Activated CD4-positive, alpha-beta T cell treated with anti-CD3 and anti-CD28 coated beads for 24 hours (primary cell): Measurements from ENCODE around the gene DPH7.
"Not testable (repeated sequence)": the region's sequence is repeated elsewhere in the genome, so short reads cannot be mapped to it uniquely, and the experiment has no call there.

Source experiments
- DNase-seq, 2 donors: peaks; one replicate each; pipeline ENCODE4 v3.0.0-alpha.2; 2020; ENCODE audit warnings: low read depth in 2 of 2

Gene DPH7

GRCh38 chr9:137606005-137606621 lies 27.4 kb upstream of the DPH7 start:
- DNase-seq = no peak

- DNase-seq = peak; percentile 86 to 90
Observed at GRCh38 chr9:137605121-137606004, 26.6 kb upstream of the DPH7 start, which contains the start of gene ARRDC1. ARRDC1 (plus strand) TSS chr9:137605686; CDS start chr9:137605718, 32 bp downstream.

DNA sequence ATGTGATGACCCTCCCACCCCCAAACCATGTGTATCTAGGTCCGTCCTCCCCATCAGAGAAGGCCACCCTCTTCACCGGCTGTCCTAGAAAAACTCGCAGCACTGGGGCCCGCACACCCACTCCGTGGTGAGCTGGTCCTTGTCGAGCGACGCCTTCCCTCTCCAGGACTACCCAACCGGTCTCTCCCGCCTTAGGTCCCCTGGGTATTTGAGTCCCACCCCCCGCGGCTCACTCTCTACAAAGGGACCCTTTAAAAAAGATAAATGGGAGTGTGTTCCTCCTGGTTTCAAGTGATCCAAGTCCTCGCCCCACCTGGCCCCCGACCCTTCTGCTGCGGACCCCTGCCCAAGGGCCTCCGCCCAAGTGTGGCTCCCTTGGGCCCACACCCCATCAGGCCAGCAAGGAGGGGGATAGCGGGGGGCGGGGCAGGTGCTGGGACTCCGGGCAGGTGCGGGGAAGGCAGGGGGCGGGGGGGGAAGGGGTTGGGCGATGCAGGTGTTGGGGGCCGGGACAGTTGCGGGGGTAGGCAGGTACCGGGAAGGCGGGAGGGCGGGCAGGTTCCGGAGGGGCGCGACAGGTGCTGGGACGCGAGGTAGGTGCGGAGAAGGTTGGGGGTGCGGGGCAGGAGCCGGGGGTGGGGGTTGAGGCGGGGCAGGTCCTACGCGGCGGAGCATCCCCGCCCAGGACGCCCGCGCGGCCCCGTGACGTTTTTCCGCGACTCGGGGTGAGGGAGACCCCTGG lies 25.8 kb upstream of the DPH7 start:
- no peak for DNase-seq

DNA sequence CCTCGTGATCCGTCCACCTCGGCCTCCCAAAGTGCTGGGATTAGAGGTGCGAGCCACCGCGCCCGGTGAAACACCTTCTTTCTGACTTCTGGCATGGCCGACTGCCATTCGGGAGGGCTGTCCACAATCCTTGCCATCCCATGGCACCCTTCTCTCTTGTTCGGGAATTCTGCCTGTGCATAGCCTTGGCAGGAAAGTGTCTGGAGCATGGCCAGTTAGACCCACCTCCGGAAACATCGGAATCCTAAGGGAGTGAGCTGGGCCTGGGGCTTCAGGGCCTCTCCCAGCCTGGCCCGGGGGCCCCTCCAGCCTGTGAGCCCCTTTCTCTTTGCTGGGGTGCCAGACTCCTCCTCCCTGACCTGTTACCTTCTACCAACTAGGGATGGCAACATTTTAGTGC lies 25.2 kb upstream of the DPH7 start:
- no peak for DNase-seq

- DNase-seq = no peak
Observed at GRCh38 chr9:137602661-137603060, 23.9 kb upstream of the DPH7 start.

GRCh38 chr9:137598943-137599342 lies 20.2 kb upstream of the DPH7 start:
- no peak for DNase-seq

DNA sequence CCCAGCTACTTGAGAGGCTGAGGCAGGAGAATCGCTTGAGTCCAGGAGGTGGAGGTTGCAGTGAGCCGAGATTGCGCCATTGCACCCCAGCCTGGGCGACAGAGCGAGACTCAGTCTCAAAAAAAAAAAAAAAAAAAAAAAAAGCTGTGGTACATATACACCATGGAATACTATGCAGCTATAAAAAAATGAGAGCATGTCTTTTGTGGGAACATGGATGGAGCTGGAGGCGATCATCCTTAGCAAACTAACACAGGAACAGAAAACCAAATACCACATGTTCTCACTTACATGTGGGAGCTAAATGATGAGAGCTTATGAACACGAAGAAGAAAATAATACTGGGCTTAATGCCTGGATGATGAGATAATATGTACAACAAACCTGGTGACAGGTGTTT lies 17.9 kb upstream of the DPH7 start:
- not testable (repeated sequence) for DNase-seq

DNA sequence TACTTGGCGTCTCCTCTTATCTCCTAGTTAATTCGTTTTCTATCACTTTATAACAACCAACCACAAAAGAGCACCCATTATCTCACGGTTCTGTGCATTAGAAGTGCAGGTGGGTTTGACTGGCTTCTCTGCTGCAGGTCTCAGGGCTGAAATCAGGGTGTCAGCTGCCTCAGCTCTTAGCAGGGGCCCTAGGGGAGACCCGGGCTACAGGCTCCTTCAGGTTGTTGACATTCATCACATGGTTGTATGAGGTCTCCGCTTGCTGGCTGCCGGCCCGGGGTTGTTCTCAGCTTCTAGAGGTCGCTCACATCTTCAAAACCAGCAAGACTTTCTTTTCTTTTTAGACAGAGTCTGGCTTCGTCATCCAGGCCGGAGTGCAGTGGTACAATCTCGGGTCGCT lies 14.5 kb upstream of the DPH7 start:
- DNase-seq = no peak

GRCh38 chr9:137592767-137593166 lies 14.0 kb upstream of the DPH7 start:
- no peak for DNase-seq

- DNase-seq = peak; percentile 82 to 88
Observed at GRCh38 chr9:137590469-137591383, 12.0 kb upstream of the DPH7 start, which contains the start of gene ZMYND19. ZMYND19 (minus strand) TSS chr9:137590512; CDS start chr9:137590263, 249 bp downstream.

GRCh38 chr9:137590123-137590468 lies 11.4 kb upstream of the DPH7 start:
- no peak for DNase-seq

DNA sequence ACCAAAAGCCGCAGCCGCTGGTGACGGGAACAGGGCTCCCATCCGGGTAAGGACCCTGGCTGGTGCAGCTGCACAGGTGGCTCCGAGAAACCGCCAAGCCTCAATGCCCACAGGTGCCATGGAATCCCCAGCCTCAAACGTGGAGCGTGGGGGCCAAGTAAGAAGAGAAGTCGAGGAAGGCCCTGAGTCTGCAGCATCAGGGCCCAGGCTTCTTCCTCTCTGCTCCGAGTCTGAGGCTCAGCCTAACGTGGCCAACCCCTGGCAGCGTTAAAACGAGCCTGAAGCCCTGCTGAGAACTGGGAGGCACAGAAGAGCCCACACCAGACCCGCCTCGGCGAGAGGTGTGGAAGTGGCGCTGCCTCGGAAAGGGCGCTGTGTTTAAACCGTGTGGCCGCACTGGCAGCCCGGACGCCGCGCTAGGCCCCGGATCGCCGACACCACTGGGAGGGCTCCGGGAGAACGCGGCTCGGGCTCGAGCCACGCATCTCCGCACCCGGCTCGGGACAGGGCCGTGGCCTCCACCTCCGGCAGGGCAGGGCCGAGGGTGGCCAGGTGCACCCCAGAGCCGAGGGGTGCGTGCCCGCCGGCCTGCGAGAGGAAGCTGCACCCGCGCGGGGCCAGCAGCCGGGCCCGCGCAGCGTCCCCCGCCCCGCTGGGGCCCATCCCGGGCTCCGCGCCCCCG lies 10.9 kb upstream of the DPH7 start:
- DNase-seq = no peak

DNA sequence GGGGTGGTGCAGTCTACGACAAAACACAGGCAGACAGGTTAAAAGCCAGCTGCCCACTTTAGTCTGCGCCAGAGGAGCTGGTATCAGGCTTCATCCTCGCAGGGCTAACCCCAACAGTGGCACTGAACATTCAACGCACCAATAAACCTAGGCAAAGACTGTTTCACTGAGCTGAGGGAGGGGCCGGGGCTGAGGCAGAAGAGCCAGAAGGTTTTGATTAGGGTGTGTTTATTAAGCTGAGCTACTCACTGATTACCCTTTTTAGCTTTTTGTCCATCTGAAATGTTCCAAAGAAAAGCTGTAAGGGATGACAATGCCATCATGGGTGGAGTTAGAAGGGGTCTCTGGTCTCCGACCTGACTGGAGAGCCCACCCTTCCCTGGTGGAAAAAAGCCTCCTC lies 10.2 kb upstream of the DPH7 start:
- no peak for DNase-seq

DNA sequence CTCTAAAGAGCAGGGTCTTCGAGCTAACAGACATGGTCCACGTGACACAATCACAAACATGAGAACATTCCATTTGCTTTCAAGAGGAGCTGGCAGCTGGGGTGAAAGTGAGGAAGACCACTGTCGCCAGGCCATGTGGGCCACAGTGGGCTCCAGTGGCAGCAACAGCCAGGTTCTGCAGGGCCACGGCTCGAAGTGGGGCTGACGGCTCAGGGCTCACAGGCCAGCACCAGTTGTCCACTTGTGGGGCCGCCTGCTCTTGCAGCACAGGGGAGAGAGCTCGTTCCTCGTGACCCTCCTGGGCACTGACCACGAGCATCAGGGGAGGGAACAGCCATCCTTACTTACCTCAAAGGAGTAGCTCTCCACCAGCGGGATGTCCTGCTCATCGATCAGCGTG lies 9.6 kb upstream of the DPH7 start:
- DNase-seq = no peak

- DNase-seq = no peak
Observed at GRCh38 chr9:137586854-137587253, 8.1 kb upstream of the DPH7 start.

DNA sequence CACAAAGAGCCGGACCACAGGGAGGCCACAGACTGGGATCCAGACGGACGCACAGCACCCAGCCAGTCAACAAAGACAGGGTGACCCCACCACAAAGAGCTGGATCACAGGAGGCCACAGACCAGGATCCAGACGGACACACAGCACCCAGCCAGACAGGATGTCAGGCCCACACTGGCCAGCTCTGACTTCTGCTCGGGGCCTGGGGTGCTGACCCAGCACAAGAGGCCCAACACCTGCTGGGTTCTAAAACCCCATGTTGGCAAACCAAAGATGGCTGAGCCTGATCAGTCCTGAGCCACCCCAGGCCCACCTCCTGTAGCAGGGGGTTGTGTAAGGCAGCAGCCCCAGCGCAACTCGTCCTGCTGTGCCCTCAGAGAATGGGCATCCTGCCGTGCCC lies 5.2 kb upstream of the DPH7 start:
- DNase-seq = no peak

GRCh38 chr9:137583347-137583746 lies 4.6 kb upstream of the DPH7 start:
- DNase-seq = no peak

GRCh38 chr9:137582286-137582860 lies 3.6 kb upstream of the DPH7 start:
- no peak for DNase-seq

DNA sequence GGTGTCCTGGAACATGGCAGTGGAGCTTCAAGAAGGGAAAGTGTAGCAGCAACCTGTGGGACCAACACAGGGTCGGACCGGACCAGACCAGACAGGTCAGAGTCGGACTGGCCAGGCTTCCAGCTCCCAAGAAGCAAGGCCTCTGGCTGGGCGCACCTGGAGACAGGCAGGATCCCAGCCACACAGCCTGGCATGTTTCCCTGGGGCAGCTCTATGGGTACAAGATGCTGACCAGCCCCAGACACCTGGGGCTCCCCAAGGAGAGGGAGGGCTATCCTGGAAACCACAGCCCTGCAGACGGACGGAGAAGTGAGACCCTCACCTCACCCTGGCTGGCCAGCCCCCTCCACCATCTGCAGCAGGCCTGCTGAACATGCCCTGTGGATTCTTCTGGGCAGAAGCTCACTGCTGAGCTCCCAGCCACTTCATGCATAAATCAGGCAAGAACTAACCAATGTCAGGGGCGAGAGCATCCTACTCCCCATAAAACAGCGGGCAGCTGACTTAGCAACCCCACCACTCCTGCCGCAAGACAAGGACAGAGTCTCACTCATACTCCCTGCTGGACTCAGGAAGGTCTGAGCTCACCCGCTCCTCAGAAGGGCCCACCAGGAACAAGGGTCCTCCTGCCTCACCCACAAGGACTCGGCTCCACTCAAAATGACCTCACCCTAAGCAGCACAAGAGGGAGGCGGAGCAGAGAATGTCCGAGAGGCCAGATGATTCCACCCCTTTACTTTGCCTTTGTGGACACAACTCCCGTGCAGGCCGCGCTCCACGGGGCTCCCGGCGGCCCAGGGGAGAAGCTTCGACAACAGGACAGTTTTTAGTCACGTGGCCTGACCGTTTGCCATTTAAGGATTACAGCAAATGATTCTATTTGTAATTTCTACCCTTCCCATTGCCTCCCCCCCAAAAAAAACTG lies 2.9 kb upstream of the DPH7 start:
- no peak for DNase-seq
